ENCODE measurements around the gene ZNF804B. TPM values are rescaled to one million over a fixed set of nuclear protein-coding genes. Genes with fewer than 3 reads are reported as not detected.

ZNF804B gene
- total RNA-seq, 1 experiment from 2014 or later = not detected

- Mint-ChIP-seq H3K4me1 (no peaks in the 10 kb centered on the region), H3K27ac (no peak overlapping the region), H3K36me3 (ENCODE audit: insufficient read depth in 1 of 3, low read depth in 3 of 3) (peaks cover 8 to 35% (median 23%) of the 10 kb centered on the region in 3 experiments), H3K27me3 (ENCODE audit: low read depth) (no peaks in the 10 kb centered on the region), H3K9me3 (peaks cover 15 to 20% of the 10 kb centered on the region in 2 experiments), H3K4me3 (no peak overlapping the region)
- no peak overlapping the region for H3K27ac ChIP-seq (ENCODE audit: insufficient read length, low read depth, low read length)
- H2BK15ac ChIP-seq (ENCODE audit: low read depth, low read length) = no peak overlapping the region
- TF ChIP-seq CTCF (conservative IDR thresholded peaks at IDR 0.05) = no peak
- no peak overlapping the region for H2BK5ac ChIP-seq (ENCODE audit: insufficient read length, low read length)
- no peak overlapping the region for H4K8ac ChIP-seq (replicated peaks; ENCODE audit: insufficient read length, low read depth, low read length)
- no peak overlapping the region for H2BK20ac ChIP-seq (ENCODE audit: low read depth, low read length, poor library complexity, severe bottlenecking)
- no peaks in the 10 kb centered on the region for H4K20me1 ChIP-seq (ENCODE audit: control insufficient read depth, insufficient read depth, insufficient read length)
- DNase-seq = no peak
- H3K18ac ChIP-seq (ENCODE audit: insufficient read length, low read depth, low read length) = no peak overlapping the region
- peak overlapping the region; percentile 17 for H3T11ph ChIP-seq (ENCODE audit: low read length)
- H2BK12ac ChIP-seq (ENCODE audit: insufficient read length, low read depth, low read length) = no peak overlapping the region
- H2AFZ ChIP-seq (ENCODE audit: low read length) = no peak overlapping the region
- H3K79me1 ChIP-seq (ENCODE audit: insufficient read depth, low read depth, low read length, poor library complexity, severe bottlenecking) = no peaks in the 10 kb centered on the region
- no CpG with 5 or more reads among the region's 1 CpG for WGBS (ENCODE audit: extremely low coverage, insufficient read length, low lambda C conversion rate)
- H3K9me3 ChIP-seq (ENCODE audit: control insufficient read depth, low read depth, low read length) = peaks cover 12% of the 10 kb centered on the region
- H3K4ac ChIP-seq (ENCODE audit: low read depth, low read length) = peak overlapping the region; percentile 46; the same call in 1 of the 2 replicates
- no peak overlapping the region for H3K4me2 ChIP-seq (ENCODE audit: insufficient read depth, insufficient read length, low read length)
- H3K27me3 ChIP-seq (ENCODE audit: insufficient read depth, low read length) = no peaks in the 10 kb centered on the region
- H3K79me2 ChIP-seq (ENCODE audit: insufficient read depth, low read length) = no peaks in the 10 kb centered on the region
- H2AK5ac ChIP-seq (ENCODE audit: insufficient read length, low read length) = no peak overlapping the region
- H3K9ac ChIP-seq (ENCODE audit: extremely low read depth, insufficient read length, low read length) = no peak overlapping the region
- H3K56ac ChIP-seq (ENCODE audit: insufficient read length, low read depth, low read length) = no peak overlapping the region
- H3K23me2 ChIP-seq (ENCODE audit: insufficient read length, low read depth, low read length, poor library complexity, severe bottlenecking) = no peaks in the 10 kb centered on the region
- H4K91ac ChIP-seq (ENCODE audit: insufficient read length, low read depth, low read length) = no peak overlapping the region
- H4K5ac ChIP-seq (ENCODE audit: insufficient read length, low read depth, low read length) = no peak overlapping the region
- H3K4me1 ChIP-seq (ENCODE audit: insufficient read depth, low read length) = no peaks in the 10 kb centered on the region
- H3K23ac ChIP-seq (ENCODE audit: insufficient read length, low read depth, low read length) = no peak overlapping the region
- no peak overlapping the region for H3K14ac ChIP-seq (ENCODE audit: insufficient read depth, low read length)
- no peak overlapping the region for H2BK120ac ChIP-seq (ENCODE audit: low read depth, low read length, poor library complexity, severe bottlenecking)
Measured at GRCh38 chr7:89041240-89041639, 281.7 kb downstream of the ZNF804B start.

Data from H9 (cell line).